BLaER1 (cell line): ENCODE data around the gene RNF223.
"Not testable (repeated sequence)": the region's sequence is repeated elsewhere in the genome, so short reads cannot be mapped to it uniquely, and the experiment has no call there.

Source experiments
- H3K27ac ChIP-seq: shearing (Covaris generic); formaldehyde crosslinking; 2 replicates; pipeline ENCODE4 v1.8.1; 2022
- H3K27me3 ChIP-seq: shearing (Covaris generic); formaldehyde crosslinking; 2 replicates; pipeline ENCODE4 v1.8.1; 2022
- H3K36me3 ChIP-seq: shearing (Covaris generic); formaldehyde crosslinking; 2 replicates; pipeline ENCODE4 v1.8.1; 2022
- H3K4me1 ChIP-seq: shearing (Covaris generic); formaldehyde crosslinking; 2 replicates; pipeline ENCODE4 v1.8.1; 2022
- H3K4me2 ChIP-seq: shearing (Covaris generic); formaldehyde crosslinking; 2 replicates; pipeline ENCODE4 v1.8.1; 2022
- H3K4me3 ChIP-seq: shearing (Covaris generic); formaldehyde crosslinking; 2 replicates; pipeline ENCODE4 v1.8.1; 2022
- H3K9ac ChIP-seq: shearing (Covaris generic); formaldehyde crosslinking; 2 replicates; pipeline ENCODE4 v1.8.1; 2022
- H3K9me3 ChIP-seq: shearing (Covaris generic); formaldehyde crosslinking; 2 replicates; pipeline ENCODE4 v1.8.1; 2022
- H4K20me1 ChIP-seq: shearing (Covaris generic); formaldehyde crosslinking; 2 replicates; pipeline ENCODE4 v1.8.1; 2022
- Cebpa-rat ChIP-seq: shearing (Covaris generic); IDR thresholded peaks from 2 replicates; pipeline ENCODE4 v1.8.1; 2022

Gene RNF223

GRCh38 chr1:1082776-1083415, 8.8 kb upstream of the RNF223 start:
- Histone ChIP-seq H3K9me3 (no peaks in the 10 kb centered on the region), H3K27ac (peak overlapping the region; percentile 77), H3K9ac (peak overlapping the region; percentile 61; the same call in 1 of the 2 replicates), H3K4me2 (peak overlapping the region; percentile 95), H3K4me3 (no peak overlapping the region), H3K4me1 (peaks cover 84% of the 10 kb centered on the region), H3K27me3 (peaks cover 5% of the 10 kb centered on the region; the same call in 1 of the 2 replicates), H3K36me3 (peaks cover 25% of the 10 kb centered on the region), H4K20me1 (no peaks in the 10 kb centered on the region)
- no peak for TF ChIP-seq Cebpa-rat

GRCh38 chr1:1082239-1082775, 8.2 kb upstream of the RNF223 start:
- Histone ChIP-seq H3K36me3 (peaks cover 25% of the 10 kb centered on the region), H3K9ac (peak overlapping the region; percentile 61; the same call in 1 of the 2 replicates), H4K20me1 (no peaks in the 10 kb centered on the region), H3K9me3 (no peaks in the 10 kb centered on the region), H3K4me2 (peak overlapping the region; percentile 95), H3K27me3 (peaks cover 11% of the 10 kb centered on the region; the same call in 1 of the 2 replicates), H3K27ac (peak overlapping the region; percentile 77), H3K4me3 (no peak overlapping the region), H3K4me1 (peaks cover 78% of the 10 kb centered on the region)
- TF ChIP-seq Cebpa-rat: no peak

GRCh38 chr1:1081311-1082238, 7.5 kb upstream of the RNF223 start:
- Histone ChIP-seq H3K9me3 (no peaks in the 10 kb centered on the region), H3K4me1 (peaks cover 71% of the 10 kb centered on the region), H3K9ac (peak overlapping the region; percentile 61; the same call in 1 of the 2 replicates), H3K36me3 (peaks cover 25% of the 10 kb centered on the region), H3K27ac (peak overlapping the region; percentile 77), H3K4me2 (peak overlapping the region; percentile 95), H4K20me1 (no peaks in the 10 kb centered on the region), H3K27me3 (peaks cover 12% of the 10 kb centered on the region; the same call in 1 of the 2 replicates), H3K4me3 (no peak overlapping the region)
- TF ChIP-seq Cebpa-rat: no peak

- Histone ChIP-seq H3K9ac (no peak overlapping the region), H3K27me3 (peaks cover 15% of the 10 kb centered on the region), H3K9me3 (no peaks in the 10 kb centered on the region), H4K20me1 (no peaks in the 10 kb centered on the region), H3K4me2 (peak overlapping the region; percentile 95; the same call in 1 of the 2 replicates), H3K4me1 (peaks cover 64% of the 10 kb centered on the region), H3K36me3 (peaks cover 25% of the 10 kb centered on the region), H3K4me3 (no peak overlapping the region), H3K27ac (no peak overlapping the region)
- no peak for TF ChIP-seq Cebpa-rat
Observed at GRCh38 chr1:1080951-1081310, 6.8 kb upstream of the RNF223 start.

- peak overlapping the region; percentile 43; the same call in 1 of the 2 replicates for H3K4me3 ChIP-seq
- H3K9ac ChIP-seq: no peak overlapping the region
- peaks cover 24% of the 10 kb centered on the region for H3K36me3 ChIP-seq
- no peaks in the 10 kb centered on the region for H3K9me3 ChIP-seq
- H3K27me3 ChIP-seq: peaks cover 21% of the 10 kb centered on the region
- peaks cover 58% of the 10 kb centered on the region for H3K4me1 ChIP-seq
- no peak overlapping the region for H3K27ac ChIP-seq
- H3K4me2 ChIP-seq: peak overlapping the region; percentile 79
- H4K20me1 ChIP-seq: no peaks in the 10 kb centered on the region
- TF ChIP-seq Cebpa-rat: no peak
Observed at GRCh38 chr1:1080122-1080757, 6.1 kb upstream of the RNF223 start.

GRCh38 chr1:1079408-1080121, 5.5 kb upstream of the RNF223 start:
- Histone ChIP-seq H3K9ac (peak overlapping the region; percentile 67), H3K4me1 (peaks cover 51% of the 10 kb centered on the region), H3K4me2 (peak overlapping the region; percentile 79), H4K20me1 (no peaks in the 10 kb centered on the region), H3K4me3 (peak overlapping the region; percentile 43; the same call in 1 of the 2 replicates), H3K9me3 (no peaks in the 10 kb centered on the region), H3K27ac (peak overlapping the region; percentile 57), H3K27me3 (peaks cover 28% of the 10 kb centered on the region), H3K36me3 (peaks cover 19% of the 10 kb centered on the region)
- no peak for TF ChIP-seq Cebpa-rat

GRCh38 chr1:1077396-1077795, 3.3 kb upstream of the RNF223 start:
- not testable (repeated sequence) for H3K4me2 ChIP-seq, H3K36me3 ChIP-seq, H3K4me3 ChIP-seq, H3K9ac ChIP-seq, H3K9me3 ChIP-seq, H4K20me1 ChIP-seq, H3K27ac ChIP-seq
- Histone ChIP-seq H3K27me3 (peaks cover 31% of the 10 kb centered on the region), H3K4me1 (peaks cover 30% of the 10 kb centered on the region)

GRCh38 chr1:1075148-1075935, 1.2 kb upstream of the RNF223 start:
- Histone ChIP-seq H3K36me3 (no peaks in the 10 kb centered on the region), H3K4me1 (peaks cover 33% of the 10 kb centered on the region), H3K27ac (no peak overlapping the region), H3K9me3 (no peaks in the 10 kb centered on the region), H4K20me1 (no peaks in the 10 kb centered on the region), H3K4me2 (no peak overlapping the region), H3K27me3 (peaks cover 31% of the 10 kb centered on the region), H3K9ac (no peak overlapping the region), H3K4me3 (no peak overlapping the region)
- no peak for TF ChIP-seq Cebpa-rat
